Measurements from ENCODE around the gene OPCML.

OPCML gene

GRCh38 chr11:133181667-133182066 lies 350.6 kb downstream of the OPCML start:
- H3K4me3 ChIP-seq (ENCODE audit: low read depth, low read length): no peak overlapping the region
- H3K27me3 ChIP-seq (ENCODE audit: insufficient read depth, low read depth, severe bottlenecking): peaks cover 7% of the 10 kb centered on the region
- no peak for TF ChIP-seq CTCF (IDR thresholded peaks at IDR 0.05; ENCODE audit: low read depth, low read length)
- DNase-seq: no peak
- H3K9me3 ChIP-seq (ENCODE audit: severe bottlenecking): no peaks in the 10 kb centered on the region
- H3K36me3 ChIP-seq: no peaks in the 10 kb centered on the region
- no peak overlapping the region for H3K27ac ChIP-seq

GRCh38 chr11:133181066-133181465 lies 351.2 kb downstream of the OPCML start:
- H3K27ac ChIP-seq: no peak overlapping the region
- no peaks in the 10 kb centered on the region for H3K36me3 ChIP-seq
- no peaks in the 10 kb centered on the region for H3K9me3 ChIP-seq (ENCODE audit: severe bottlenecking)
- peaks cover 7% of the 10 kb centered on the region for H3K27me3 ChIP-seq (ENCODE audit: insufficient read depth, low read depth, severe bottlenecking)
- TF ChIP-seq CTCF (IDR thresholded peaks at IDR 0.05; ENCODE audit: low read depth, low read length): no peak
- no peak for DNase-seq
- H3K4me3 ChIP-seq (ENCODE audit: low read depth, low read length): no peak overlapping the region

- DNase-seq: no peak
- H3K4me3 ChIP-seq (ENCODE audit: low read depth, low read length): no peak overlapping the region
- no peak for TF ChIP-seq CTCF (IDR thresholded peaks at IDR 0.05; ENCODE audit: low read depth, low read length)
- H3K9me3 ChIP-seq (ENCODE audit: severe bottlenecking): no peaks in the 10 kb centered on the region
- H3K27ac ChIP-seq: no peak overlapping the region
- H3K36me3 ChIP-seq: no peaks in the 10 kb centered on the region
- H3K27me3 ChIP-seq (ENCODE audit: insufficient read depth, low read depth, severe bottlenecking): peaks cover 7% of the 10 kb centered on the region
Measured at GRCh38 chr11:133180201-133180600, 352.1 kb downstream of the OPCML start.

DNA sequence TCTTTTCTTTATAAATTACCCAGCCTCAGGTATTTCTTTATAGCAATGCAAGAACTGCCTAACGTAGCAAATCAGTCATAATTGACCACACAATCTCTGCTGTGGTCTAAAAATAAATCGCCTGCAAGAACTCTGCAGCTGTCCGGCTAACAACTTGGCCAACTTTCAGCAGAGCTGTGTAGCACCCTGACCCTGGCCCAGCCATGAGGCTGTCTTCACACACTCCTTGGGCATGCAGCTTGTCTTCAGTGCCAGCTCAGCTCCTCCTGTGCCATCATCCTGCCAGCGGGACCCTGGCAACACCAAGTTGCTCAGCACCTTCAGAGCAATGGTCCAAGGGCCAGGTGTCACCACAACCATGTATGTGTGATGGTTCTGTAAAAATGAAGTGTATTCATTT lies 355.6 kb downstream of the OPCML start:
- H3K27ac ChIP-seq: no peak overlapping the region
- H3K9me3 ChIP-seq (ENCODE audit: severe bottlenecking): no peaks in the 10 kb centered on the region
- no peak overlapping the region for H3K4me3 ChIP-seq (ENCODE audit: low read depth, low read length)
- H3K36me3 ChIP-seq: no peaks in the 10 kb centered on the region
- no peak for DNase-seq
- H3K27me3 ChIP-seq (ENCODE audit: insufficient read depth, low read depth, severe bottlenecking): peaks cover 2% of the 10 kb centered on the region
- no peak for TF ChIP-seq CTCF (IDR thresholded peaks at IDR 0.05; ENCODE audit: low read depth, low read length)

DNA sequence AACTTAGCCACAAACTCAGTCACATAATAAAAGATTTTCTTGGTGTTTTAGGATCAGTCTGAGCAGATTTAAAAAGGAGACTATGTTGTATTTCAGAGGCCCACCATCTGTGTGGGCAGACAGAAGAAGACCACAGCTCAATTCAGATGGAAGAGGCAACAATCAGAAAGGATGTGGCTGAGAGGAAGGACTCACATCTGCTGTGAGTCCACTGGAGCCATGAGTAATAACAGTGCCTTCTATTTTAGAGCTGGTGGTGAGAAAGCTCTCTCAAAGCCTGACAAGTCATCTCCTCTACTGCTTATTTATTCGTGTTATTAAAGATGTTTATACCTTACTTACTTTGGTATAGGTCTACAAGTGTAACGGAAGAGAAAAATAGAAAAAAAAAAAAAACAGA lies 357.2 kb downstream of the OPCML start:
- Histone ChIP-seq H3K9me3 (ENCODE audit: severe bottlenecking) (no peaks in the 10 kb centered on the region), H3K4me3 (ENCODE audit: low read depth, low read length) (no peak overlapping the region), H3K27me3 (ENCODE audit: insufficient read depth, low read depth, severe bottlenecking) (peaks cover 2% of the 10 kb centered on the region), H3K27ac (no peak overlapping the region), H3K36me3 (no peaks in the 10 kb centered on the region)
- TF ChIP-seq CTCF (IDR thresholded peaks at IDR 0.05; ENCODE audit: low read depth, low read length): no peak
- no peak for DNase-seq

GRCh38 chr11:133173810-133174412 lies 358.4 kb downstream of the OPCML start:
- Histone ChIP-seq H3K27ac (no peak overlapping the region), H3K4me3 (ENCODE audit: low read depth, low read length) (no peak overlapping the region), H3K36me3 (no peaks in the 10 kb centered on the region), H3K9me3 (ENCODE audit: severe bottlenecking) (no peaks in the 10 kb centered on the region), H3K27me3 (ENCODE audit: insufficient read depth, low read depth, severe bottlenecking) (no peaks in the 10 kb centered on the region)
- no peak for TF ChIP-seq CTCF (IDR thresholded peaks at IDR 0.05; ENCODE audit: low read depth, low read length)
- no peak for DNase-seq

Measured in WERI-Rb-1 (cell line).